HG03520 (cell line): ENCODE data around the gene MTMR12.
"Not testable (repeated sequence)": the region's sequence is repeated elsewhere in the genome, so short reads cannot be mapped to it uniquely, and the experiment has no call there.

Experiments
- ATAC-seq: cut with Tn5 transposase; IDR thresholded peaks from one replicate; pipeline ENCODE4 v1.9.1; 2021; ENCODE audit warnings: mild to moderate bottlenecking, moderate library complexity; ENCODE audit not compliant: unreplicated experiment

Gene MTMR12

DNA sequence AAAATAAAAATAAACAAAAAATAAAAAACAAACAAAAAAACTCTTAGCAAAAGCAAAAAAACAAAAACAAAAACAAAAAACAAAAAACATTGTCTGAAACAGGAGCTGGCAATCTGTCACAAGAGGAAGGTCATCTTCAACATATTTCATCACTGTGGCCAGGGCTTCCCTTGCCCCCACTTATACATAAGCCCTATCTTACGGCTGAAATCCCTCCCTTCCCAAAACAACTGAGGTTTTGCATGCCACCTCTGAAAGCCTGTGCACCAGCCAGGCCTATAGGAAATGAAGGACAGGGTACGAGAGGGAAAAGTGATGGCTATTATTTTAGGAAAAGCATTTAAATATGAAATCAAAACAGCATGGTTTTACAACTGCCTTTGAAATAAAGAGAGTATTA lies 10.8 kb downstream of the MTMR12 start:
- ATAC-seq = no peak

DNA sequence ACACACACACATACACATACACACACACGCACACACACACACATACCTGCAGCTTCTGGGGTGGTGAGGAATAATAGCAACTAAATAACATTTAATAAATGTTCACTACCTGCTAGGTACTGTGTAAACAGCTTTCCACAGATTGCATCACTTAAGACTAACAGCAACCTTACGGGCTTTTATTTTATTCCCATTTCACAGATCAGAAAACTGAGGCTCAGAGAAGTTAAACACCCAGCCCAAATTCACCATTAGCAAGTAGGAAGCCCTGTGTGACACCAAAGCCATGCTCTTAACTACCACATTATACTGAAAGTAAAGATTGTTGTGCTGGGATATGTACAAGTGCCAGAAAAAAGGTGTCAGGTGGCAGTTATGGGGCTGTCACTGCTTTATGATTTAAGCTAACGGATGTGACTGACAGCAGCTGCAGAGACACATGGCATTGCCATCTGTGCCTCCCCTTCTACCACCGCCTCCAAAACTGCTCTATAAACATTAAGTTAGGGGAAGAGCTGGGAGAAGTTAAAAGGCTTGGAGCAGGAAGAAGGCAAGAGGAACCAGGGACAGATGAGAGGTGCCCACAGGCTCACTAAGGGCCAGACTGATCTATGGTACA lies 13.6 kb downstream of the MTMR12 start:
- no peak for ATAC-seq

DNA sequence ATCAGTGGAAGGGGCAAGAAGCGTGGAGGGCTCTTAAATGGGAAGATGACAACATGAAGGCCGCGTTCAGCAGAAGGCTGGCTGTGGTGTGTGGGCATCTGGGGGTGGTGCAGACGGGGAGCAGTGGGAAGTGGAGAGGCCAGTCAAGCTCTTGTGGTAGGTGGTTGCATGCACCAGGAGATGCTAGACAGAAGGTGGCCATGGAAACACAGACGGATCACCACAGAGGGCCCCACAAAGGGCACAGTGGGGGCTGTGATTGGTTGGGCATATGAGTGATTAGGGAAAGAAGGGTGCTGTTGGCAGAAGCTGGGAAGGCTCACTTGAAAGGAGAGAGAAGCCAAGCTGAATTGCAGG lies 14.7 kb downstream of the MTMR12 start:
- peak; percentile 73 for ATAC-seq

DNA sequence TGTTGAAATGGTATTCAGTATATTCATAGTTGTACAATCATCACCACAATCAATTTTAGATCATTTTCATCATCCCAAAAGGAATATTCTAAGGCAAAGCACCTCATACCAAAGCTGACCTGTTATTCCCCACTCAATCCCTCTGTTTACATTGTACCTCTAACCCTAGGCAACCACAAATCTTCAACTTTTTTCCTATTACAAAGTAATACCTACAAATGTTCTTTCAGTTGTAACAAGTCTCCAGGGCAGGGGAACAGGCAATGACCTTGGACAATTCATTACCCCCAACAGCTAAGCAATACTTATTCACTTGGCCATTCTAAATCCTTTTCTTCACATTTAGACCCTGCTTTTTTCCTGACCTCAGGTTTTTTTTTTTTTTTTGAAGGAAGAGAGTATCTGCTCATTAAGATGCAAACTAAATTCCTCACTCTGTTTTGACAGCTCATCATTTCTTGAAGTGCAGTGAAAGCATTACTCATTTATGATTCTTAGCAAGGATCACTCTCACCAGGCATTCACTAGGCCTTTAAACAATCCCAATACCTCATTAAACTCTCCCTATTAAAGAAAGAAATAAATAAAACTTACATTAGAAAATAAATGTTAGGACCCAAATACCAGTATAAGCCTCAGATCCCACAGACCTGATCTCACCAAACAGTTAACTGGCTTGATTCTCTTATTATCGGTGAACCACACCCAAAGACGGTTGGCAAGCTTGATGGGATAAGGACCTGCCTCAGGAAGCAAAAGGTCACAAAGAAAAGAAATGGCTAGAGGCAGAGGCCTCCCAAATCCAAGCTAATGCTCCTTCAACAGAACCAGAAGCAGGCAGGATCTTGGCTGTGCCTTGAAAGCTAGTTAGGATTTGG lies 15.3 kb downstream of the MTMR12 start:
- ATAC-seq = no peak

DNA sequence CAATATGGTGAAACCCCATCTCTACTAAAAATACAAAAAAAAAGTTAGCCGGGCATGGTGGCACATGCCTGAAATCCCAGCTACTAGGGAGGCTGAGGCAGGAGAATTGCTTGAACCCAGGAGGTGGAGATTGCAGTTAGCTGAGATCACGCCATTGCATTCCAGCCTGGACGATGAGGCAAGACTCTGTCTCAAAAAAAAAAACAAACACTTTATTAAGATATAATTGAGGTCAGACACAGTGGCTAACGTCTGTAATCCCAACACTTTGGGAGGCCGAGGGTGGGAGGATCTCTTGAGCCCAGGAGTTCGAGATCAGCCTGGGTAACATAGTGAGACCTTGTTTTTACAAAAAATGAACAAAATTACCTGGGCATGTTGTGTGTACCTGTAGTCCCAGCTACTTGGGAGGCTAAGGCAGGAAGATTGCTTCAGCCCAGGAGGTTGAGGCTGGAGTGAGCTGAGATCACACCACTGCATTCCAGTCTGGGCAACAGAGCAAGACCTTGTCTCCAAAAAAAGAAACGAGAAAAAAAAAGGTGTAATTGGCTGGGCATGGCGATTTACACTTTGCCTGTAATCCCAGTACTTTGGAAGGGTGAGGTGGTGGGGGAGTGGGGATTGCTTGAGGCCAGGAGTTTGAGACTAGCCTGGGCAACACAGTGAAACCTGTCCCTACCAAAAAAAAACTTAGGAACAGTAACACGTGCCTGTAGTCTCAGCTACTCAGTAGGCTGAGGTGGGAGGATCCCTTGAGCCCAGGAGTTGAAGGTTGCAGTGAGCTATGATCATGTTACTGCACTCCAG lies 16.6 kb downstream of the MTMR12 start:
- not testable (repeated sequence) for ATAC-seq

DNA sequence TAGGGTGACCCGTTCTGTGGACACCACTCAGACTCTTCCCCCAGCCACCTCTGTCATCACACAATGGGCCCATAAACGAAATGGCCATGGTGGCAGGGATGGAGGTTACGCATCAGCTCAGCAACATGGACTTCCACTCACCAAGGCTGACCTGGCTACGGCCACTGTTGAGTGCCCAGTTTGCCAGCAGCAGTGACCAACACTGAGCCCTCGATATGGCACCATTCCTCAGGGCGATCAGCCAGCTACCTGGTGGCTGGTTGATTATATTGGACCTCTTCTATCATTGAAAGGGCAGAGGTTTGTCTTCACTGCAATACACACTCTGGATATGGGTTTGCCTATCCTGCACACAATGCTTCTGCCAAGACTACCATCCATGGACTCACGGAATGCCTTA lies 21.1 kb downstream of the MTMR12 start:
- ATAC-seq = no peak

DNA sequence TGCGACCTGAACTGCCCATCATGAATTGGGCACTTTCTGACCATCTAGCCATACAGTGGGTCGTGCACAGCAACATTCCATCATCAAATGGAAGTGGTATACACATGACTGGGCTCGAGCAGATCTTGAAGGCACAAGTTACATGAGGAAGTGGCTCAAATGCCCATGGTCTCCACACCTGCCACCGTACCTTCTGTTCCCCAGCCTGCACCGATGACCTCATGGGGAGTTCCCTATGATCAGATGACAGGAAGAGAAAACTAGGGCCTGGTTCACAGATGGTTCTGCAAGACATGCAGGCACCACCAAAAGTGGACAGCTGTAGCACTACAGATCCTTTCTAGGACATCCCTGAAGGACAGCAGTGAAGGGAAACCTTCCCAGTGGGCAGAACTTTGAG lies 21.8 kb downstream of the MTMR12 start:
- ATAC-seq = no peak

DNA sequence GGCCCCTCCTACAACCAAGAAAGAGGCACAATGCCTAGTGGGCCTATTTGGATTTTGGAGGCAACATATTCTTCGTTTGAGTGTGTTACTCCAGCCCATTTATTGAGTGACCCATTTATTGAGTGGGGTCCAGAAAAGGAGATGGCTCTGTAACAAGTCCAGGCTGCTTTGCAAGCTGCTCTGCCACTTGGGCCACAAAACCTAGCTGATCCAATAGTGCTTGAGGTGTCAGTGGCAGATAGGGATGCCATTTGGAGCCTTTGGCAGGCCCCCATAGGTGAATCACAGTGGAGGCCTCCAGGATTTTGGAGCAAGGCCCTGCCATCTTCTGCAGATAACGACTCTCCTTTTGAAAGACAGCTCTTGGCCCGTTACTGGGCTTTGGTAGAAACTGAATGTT lies 22.2 kb downstream of the MTMR12 start:
- not testable (repeated sequence) for ATAC-seq

DNA sequence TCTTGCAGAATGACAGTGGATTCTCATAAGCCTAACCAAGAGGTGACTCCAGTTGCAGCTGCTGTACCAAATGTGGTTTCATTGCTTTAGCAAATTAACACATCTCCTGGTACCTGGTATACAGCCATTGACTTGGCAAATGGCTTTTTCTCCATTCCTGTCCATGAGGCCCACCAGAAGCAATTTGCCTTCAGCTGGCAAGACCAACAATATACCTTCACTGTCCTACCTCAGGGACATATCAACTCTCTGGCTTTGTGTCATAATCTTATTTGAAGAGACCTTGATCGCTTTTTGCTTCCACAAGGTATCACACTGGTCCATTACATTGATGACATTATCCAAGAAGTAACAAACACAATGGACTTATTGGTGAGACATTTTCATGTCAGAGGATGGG lies 22.8 kb downstream of the MTMR12 start:
- ATAC-seq = not testable (repeated sequence)

DNA sequence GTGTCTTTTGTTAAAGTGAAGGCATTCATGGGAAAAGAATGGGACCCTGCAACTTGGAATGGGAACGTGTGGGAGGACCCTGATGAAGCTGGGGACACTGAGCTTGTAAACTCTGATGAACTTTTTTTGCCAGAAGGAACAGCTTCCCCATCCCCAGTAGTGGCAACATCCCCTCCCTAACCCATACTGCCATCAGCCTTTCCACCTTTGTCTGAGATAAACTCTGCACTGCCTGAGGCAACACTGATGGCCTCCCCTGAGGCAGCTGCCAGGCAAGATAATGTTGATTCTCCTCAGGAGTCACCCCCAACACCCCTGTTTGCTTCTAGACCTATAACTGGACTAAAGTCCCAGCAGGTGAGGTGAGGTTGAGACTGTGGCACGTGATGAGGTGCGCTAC lies 24.6 kb downstream of the MTMR12 start:
- not testable (repeated sequence) for ATAC-seq

DNA sequence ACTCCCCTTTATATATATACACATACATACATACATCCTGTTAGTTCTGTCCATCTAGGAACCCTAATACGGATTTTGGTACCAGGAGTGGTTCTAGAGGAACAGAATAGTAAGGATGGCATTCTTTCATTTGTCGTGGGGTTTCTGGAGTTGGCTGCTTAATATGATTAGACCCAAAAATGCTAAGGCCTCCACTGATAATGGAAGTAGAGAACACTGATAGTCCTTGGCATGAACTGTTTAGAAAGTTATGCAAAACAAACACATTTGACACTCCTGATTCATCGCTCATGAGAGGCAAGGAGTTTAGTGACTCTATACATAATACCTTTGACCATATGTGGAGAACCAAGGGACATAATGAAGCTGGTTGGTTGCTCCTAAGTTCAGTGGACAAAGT lies 25.2 kb downstream of the MTMR12 start:
- not testable (repeated sequence) for ATAC-seq

DNA sequence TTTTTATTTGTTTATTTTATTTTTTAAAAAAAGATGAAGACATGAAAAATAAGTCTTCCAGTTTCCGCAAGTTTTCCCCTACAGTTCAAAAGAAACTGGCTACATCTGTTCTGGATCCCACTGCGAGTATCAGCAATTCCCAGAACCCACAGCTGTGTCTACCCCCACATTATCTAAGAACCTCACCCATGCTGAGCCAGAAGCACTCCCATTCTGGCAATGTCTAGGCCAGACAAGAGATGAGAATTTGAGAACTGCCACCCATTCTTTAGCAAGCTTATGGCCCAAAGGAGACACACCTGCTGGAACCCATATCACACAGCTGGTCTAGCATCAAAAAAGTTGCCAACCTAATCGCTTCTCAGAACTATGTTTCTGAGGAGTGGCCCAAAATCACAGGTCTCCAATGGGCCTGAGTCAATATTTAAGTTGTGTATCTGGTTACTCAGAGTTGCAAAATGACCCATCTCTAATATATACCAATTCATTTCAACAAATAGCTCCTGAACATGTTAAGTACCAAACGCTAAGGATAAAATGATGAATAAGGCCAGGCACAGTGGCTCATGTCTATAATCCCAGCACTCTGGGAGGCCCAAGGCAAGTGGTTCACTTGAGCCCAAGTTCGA lies 27.1 kb downstream of the MTMR12 start:
- ATAC-seq = no peak

DNA sequence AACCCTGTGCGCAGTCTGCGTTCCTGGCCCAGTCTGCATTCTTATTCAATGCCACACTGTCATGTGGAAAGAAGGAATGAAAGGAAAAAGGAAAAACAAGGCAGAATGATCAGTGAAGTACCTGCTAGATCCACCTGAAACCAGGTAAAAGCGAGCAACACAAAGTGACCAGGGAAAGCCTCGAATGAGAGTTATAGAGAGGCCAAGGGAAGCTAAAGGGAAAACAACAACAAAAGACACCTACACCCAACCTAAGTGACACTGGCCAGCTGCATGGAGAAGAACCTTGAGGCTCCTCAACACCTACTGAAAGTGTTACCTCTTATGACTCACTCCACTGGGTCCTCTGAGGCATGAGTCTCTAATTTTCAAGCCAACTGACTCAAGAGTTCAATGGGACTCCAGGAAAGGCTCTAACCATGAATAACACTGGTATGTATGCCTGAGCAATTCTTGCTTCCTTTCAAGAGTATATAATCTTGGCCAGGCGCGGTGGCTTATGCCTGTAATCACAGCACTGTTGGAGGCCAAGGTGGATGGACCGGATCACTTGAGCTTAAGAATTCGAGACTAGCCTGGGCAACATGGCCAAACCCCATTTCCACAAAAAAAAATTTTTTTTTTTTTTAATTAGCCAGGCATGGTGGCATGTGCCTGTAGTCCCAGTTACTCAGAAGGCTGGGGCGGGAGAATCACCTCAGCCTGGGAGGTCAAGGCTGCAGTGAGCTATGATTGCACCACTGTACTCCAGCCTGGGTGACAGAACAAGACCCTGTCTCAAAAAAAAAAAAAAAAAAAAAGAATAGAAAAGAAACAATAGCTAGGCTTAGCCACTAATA lies 29.0 kb downstream of the MTMR12 start:
- ATAC-seq = peak; percentile 51

DNA sequence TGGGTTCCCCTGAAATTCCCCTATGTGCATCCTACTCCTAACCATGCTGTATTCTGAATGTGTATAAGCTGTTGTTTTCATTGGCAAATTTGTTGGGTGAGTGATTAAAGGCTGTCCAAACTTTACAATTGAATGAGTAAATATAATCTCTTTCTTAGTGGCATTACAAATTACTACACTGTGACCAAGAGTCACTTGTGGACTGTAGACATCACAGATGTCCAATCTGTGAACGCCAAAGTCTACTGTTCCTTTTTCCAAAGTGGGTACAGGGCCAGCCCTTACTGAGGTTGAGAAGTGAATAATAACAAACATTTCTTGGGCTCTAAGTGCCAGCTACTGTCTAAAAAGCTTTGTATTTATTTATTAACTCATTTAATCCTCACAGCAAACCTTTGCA lies 29.7 kb downstream of the MTMR12 start:
- no peak for ATAC-seq

DNA sequence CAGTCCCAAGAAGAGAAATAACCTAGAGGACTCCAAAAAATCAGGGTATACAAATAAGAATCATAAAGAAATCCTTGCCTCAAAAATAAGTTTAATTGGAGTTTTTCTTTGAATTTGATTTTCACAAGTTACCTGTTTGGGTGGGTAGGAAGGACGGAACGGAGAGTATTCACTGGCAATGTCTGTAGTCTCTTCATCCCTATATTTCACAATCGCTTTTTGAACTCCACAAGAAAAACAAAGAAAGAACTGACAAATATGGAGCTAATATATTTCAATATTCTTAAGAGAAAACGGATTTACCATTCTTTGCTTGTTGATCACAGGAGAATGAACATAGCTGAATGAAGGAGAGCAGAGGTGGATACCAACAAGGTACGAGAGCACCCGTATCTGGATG lies 30.1 kb downstream of the MTMR12 start:
- no peak for ATAC-seq

DNA sequence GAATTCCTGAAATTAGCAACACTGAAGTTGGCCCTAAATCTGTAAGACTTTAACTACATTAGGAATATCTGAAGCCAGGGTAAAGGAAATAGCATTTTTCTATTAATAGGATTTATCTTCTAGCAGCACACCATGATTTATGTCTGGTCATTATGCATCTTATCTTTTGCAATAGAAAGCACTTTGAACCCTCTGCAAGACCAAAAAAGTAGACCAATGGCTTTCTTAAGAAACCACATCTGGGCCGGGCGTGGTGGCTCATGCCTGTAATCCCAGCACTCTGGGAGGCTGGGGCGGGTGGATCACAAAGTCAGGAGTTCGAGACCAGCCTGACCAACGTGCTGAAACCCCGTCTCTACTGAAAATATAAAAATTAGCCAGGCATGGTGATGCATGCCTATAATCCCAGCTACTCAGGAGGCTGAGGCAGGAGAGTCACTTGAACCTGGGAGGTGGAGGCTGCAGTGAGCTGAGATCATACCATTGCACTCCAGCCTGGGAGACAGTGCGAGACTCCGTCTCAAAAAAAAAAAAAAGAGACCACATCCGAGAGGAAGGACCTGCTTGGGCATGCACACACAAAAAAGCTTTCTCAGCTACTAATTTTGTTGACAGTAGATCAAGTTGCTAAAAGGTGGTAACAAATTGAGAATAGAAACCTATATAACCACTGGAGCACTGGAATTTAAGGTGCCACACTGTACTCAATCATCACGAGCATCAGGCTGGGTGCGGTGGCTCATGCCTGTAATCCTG lies 31.2 kb downstream of the MTMR12 start:
- ATAC-seq = not testable (repeated sequence)

DNA sequence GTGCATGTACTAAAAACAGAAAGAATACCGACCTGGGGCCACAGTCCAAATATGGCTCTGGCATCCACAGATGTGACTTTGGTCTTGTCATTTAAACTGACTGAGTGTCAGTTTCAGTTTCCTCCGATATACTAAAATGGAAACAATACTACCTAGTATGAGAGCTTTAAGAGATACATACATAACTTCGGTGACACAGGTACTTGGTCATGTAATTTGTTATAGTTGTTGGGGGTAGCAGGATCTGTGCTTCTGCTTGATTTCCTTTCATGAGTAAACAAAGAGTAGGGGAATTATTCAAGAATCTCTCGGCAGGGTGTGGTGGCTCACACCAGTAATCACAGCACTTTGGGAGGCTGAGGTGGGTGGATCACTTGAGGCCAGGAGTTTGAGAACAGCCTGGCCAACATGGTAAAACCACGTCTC lies 32.1 kb downstream of the MTMR12 start:
- peak; percentile 79 for ATAC-seq

DNA sequence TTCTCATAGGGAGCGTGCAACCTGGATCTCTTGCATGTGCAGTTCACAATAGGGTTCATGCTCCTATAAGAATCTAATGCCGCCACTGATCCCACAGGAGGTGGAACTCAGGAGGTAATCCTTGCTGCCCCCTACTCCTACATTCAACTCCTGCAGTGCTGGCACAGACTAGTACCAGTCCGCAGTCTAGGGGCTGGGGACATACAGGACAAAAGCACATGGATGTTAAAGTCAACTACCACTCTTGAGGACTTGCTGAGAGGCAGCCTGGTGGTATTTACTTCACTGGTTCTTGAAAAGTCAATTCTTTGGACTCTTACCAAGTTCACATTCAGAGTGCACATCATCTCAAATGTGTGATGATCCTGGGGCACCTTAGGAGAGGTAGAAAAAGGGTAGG lies 33.0 kb downstream of the MTMR12 start:
- ATAC-seq = no peak

DNA sequence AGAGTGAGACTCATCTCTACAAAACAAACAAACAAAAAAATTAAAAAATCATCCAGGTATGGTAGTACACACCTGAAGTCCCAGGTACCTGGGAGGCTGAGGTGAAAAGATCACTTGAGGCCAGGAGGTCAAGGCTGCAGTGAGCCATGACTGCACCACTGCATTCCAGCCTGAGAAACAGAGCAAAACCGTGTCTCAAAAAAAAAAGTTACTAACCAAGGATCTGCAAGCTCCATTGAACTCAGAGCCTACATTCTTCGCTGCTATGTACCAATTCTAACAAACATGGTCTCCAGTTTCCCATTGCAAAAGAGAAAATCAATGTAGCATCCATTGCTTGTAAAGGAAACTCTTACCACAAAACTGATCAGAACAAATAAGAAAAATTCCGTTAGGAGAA lies 33.5 kb downstream of the MTMR12 start:
- no peak for ATAC-seq

DNA sequence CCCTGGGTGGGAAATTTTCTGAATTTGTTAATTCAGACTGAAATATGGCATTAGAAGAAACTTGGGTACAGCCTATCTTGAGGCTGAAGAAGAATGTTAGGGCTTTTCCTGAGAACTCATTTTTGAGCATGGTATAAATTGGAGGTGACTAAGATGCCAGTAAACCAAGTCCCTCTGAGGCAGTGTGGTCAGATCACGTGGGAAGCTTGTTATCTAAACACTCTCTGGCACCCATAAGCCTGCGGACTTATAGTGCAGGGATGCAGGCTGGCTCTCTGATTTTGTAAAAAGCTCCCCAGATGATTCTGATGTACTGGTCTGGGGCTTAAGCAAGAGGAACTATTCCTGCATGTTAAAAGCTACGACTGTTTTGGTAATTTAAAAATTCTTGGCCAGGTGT lies 34.3 kb downstream of the MTMR12 start:
- no peak for ATAC-seq
